Rectal smooth muscle tissue (tissue), 1 donor: ENCODE measurements around the gene PTPRN.
"Not testable (repeated sequence)": the region's sequence is repeated elsewhere in the genome, so short reads cannot be mapped to it uniquely, and the experiment has no call there.

Experiments used
- H3K27ac ChIP-seq: one replicate; pipeline ENCODE4 v1.7.0; 2013; ENCODE audit warnings: low read depth, low read length, inconsistent platforms
- H3K27me3 ChIP-seq: one replicate; pipeline ENCODE4 v1.7.0; 2013; ENCODE audit warnings: low read length; ENCODE audit not compliant: control insufficient read depth, insufficient read depth
- H3K36me3 ChIP-seq: one replicate; pipeline ENCODE4 v1.7.0; 2013; ENCODE audit warnings: low read length; ENCODE audit not compliant: control insufficient read depth, insufficient read depth
- H3K4me1 ChIP-seq: one replicate; pipeline ENCODE4 v1.7.0; 2013; ENCODE audit warnings: low read length; ENCODE audit not compliant: control insufficient read depth, insufficient read depth
- H3K4me3 ChIP-seq: one replicate; pipeline ENCODE4 v1.7.0; 2013; ENCODE audit warnings: low read length
- H3K9ac ChIP-seq: one replicate; pipeline ENCODE4 v1.7.0; 2013; ENCODE audit warnings: low read length

The PTPRN gene

DNA sequence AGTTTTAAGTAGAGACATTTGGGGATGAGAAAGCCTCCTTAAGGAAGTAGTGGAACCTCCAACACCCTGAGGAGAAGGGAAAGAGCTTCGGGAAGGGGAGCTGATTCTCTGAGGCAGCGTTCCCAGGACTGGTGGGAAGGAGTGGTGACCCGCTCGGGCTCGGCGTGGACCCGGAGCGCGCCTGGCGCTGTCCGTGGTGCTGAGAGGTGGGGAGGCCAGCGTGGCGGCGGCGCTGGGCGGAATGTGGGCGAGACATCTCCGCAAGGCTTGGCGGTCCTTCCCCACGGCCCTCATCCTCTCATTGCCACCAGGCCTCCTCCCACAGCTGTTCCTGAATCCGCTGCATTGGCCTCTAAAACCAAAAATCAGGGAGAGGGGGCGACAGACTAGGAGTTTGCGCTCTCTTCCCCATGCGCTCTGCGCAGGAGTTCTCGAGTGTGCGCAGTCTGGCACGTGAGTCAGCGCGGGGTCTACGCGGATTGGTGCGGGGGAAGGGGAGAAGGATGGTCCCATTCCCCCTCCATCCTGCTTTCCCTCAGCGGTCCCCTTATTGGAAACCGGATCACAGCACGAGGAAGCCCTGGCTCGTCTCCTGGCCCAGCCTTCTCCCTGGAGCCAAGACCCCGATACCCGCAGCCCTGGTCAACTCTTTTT is 22.5 kb upstream of the PTPRN start:
- Histone ChIP-seq H3K27me3 (peaks cover 14% of the 10 kb centered on the region), H3K4me1 (no peaks in the 10 kb centered on the region), H3K9ac (no peak overlapping the region), H3K4me3 (no peak overlapping the region), H3K27ac (no peak overlapping the region), H3K36me3 (no peaks in the 10 kb centered on the region)

DNA sequence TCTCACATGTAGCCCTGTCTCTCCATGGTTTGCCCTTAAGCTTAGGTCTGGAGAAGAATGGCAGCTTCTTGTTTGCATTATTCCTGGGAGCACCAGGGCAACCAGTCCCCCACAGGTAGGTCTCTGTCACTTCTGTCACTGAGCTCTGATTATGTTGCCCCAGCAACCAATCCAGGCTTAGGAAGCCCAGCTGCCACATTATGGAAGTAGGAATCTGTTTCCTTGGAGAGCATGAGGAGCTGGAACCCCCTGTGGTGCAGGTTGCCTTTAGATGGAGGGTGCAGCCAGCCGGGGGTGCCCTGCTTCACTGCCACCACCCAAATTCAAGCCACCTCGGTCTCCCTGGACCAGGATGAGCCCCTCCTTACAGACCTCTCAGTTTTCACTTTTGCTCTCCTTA is 18.5 kb upstream of the PTPRN start:
- H3K27ac ChIP-seq: no peak overlapping the region
- peaks cover 13% of the 10 kb centered on the region for H3K27me3 ChIP-seq
- no peak overlapping the region for H3K4me3 ChIP-seq
- H3K9ac ChIP-seq: no peak overlapping the region
- no peaks in the 10 kb centered on the region for H3K36me3 ChIP-seq
- no peaks in the 10 kb centered on the region for H3K4me1 ChIP-seq

DNA sequence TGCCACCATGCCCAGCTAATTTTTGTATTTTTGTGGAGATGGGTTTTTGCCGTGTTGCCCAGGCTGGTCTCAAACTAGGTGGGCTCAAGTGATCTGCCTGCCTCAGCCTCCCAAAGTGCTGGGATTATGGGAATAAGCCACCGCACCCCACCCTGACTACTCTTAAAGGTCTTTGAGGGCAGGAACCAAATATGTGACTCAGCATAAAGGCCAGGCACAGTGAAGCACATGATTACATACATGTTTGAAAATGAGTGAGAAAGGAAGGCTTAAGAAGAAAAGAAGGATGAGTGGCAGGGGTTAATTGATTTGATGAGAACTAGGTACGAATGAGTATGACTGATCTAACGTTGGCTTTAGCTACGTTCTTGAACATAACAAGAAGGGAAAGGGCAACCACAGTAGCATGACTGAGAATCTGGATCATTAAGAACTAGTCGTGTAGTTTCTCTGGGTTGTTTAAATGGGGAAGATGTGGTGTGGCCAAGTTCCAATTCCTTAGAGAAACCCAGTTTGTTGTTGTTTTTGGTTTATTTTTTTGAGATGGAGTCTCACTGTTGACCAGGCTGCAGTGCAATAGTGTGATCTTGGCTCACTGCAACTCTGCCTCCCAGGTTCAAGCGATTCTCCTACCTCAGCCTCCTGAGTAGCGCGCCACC is 16.6 kb upstream of the PTPRN start:
- H3K27me3 ChIP-seq: peaks cover 3% of the 10 kb centered on the region
- no peaks in the 10 kb centered on the region for H3K4me1 ChIP-seq
- no peak overlapping the region for H3K27ac ChIP-seq
- H3K36me3 ChIP-seq: no peaks in the 10 kb centered on the region
- H3K4me3 ChIP-seq: no peak overlapping the region
- H3K9ac ChIP-seq: no peak overlapping the region

GRCh38 chr2:219325136-219325535 is 15.9 kb upstream of the PTPRN start:
- Histone ChIP-seq H3K4me3 (no peak overlapping the region), H3K4me1 (no peaks in the 10 kb centered on the region), H3K9ac (no peak overlapping the region), H3K36me3 (no peaks in the 10 kb centered on the region), H3K27me3 (peaks cover 3% of the 10 kb centered on the region), H3K27ac (no peak overlapping the region)

GRCh38 chr2:219323434-219323833 is 14.2 kb upstream of the PTPRN start:
- Histone ChIP-seq H3K4me3 (no peak overlapping the region), H3K9ac (no peak overlapping the region), H3K27me3 (no peaks in the 10 kb centered on the region), H3K27ac (no peak overlapping the region), H3K4me1 (no peaks in the 10 kb centered on the region), H3K36me3 (no peaks in the 10 kb centered on the region)

- H3K27me3 ChIP-seq: peaks cover 4% of the 10 kb centered on the region
- H3K27ac ChIP-seq: no peak overlapping the region
- H3K4me1 ChIP-seq: no peaks in the 10 kb centered on the region
- no peaks in the 10 kb centered on the region for H3K36me3 ChIP-seq
- H3K9ac ChIP-seq: no peak overlapping the region
- H3K4me3 ChIP-seq: no peak overlapping the region
Observed at GRCh38 chr2:219314804-219315468, 5.7 kb upstream of the PTPRN start.

DNA sequence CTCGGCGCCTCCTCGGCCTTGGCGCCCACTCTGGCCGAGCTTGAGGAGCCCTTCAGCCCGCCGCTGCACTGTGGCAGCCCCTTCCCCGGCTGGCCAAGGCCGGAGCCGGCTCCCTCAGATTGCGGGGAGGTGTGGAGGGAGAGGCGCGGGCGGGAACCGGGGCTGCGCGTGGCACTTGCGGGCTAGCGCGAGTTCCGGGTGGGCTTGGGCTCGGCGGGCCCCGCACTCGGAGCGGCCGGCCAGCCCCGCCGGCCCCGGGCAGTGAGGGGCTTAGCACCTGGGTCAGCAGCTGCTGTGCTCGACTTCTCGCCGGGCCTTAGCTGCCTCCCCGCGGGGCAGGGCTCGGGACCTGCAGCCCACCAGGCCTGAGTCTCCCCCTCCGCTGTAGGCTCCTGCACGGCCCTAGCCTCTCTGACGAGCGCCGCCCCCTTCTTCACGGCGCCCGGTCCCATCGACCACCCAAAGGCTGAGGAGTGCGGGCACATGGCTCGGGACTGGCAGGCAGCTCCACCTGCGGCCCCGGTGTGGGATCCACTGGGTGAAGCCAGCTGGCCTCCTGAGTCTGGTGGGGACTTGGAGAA is 3.6 kb upstream of the PTPRN start:
- not testable (repeated sequence) for H3K27ac ChIP-seq, H3K4me3 ChIP-seq, H3K36me3 ChIP-seq, H3K27me3 ChIP-seq, H3K9ac ChIP-seq, H3K4me1 ChIP-seq

DNA sequence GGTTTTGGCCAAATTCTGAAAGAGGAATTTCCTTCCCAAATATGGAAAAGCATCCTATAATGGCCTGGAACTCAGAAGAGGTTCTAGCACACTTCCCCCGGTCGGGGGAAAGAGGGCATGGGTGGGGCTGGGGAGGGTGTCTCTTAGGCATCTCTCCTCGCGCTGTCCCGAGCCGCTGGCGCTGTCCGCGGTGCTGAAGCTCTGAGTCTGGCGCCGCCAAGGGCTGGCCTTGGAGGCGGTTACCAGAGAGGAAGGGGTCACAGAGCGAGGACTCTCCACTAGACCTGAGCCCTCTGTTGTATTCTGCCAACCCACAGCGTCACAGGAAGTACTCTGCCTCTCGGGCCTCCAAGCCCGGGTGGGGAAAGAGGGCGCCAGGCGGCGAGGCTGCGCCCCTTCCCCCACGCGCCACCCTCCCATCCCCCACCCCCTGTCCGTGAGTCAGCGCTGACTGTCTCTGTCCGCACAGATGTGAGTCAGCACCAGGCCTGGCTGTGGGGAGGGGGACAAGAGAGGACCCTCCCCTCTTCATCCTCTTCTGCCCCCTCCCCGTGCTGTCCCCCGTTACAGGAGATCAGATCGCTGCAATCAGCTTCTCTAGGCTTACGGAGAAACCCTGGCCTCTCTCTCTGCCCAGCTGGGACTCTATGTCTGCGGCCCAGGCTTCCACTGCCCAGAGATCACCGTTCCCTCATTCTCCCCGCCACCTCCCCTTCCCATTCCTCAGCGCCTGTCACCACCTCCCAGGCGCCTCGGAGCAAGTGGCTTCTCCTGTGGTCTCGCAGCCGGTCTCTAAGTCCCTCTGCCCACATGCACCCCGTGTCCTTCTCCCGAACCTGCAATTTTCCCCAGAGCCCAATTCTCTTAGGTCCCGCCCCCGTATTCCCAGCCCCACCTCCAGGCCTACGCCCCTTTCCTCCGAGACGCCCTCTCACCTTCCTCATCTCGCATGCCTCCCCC is 779 bp downstream of the PTPRN start:
- no peak overlapping the region for H3K9ac ChIP-seq
- peaks cover 4% of the 10 kb centered on the region for H3K27me3 ChIP-seq
- H3K27ac ChIP-seq: no peak overlapping the region
- H3K36me3 ChIP-seq: no peaks in the 10 kb centered on the region
- no peaks in the 10 kb centered on the region for H3K4me1 ChIP-seq
- H3K4me3 ChIP-seq: no peak overlapping the region

DNA sequence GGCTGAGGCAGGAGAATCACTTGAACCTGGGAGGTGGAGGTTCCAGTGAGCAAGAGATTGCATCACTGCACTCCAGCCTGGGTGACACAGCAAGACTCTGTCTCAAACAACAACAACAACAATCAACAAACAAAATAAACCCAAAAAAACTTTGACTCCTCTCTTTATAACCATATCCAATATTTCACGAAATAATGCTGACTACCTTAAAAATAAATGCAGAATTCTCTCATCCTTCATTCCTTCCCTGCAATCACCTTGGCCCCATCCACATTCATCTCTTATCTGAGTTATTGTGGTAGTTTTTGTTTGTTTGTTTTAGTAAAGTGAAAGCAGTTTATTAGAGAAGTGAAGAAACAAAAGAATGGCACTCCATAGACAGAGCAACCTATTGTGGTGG is 3.2 kb downstream of the PTPRN start:
- Histone ChIP-seq H3K36me3 (no peaks in the 10 kb centered on the region), H3K9ac (no peak overlapping the region), H3K27me3 (peaks cover 5% of the 10 kb centered on the region), H3K27ac (no peak overlapping the region), H3K4me3 (no peak overlapping the region), H3K4me1 (no peaks in the 10 kb centered on the region)

- H3K4me1 ChIP-seq: no peaks in the 10 kb centered on the region
- H3K27ac ChIP-seq: no peak overlapping the region
- no peaks in the 10 kb centered on the region for H3K36me3 ChIP-seq
- H3K27me3 ChIP-seq: peaks cover 2% of the 10 kb centered on the region
- H3K4me3 ChIP-seq: no peak overlapping the region
- no peak overlapping the region for H3K9ac ChIP-seq
Observed at GRCh38 chr2:219304223-219304622, 5.0 kb downstream of the PTPRN start.

DNA sequence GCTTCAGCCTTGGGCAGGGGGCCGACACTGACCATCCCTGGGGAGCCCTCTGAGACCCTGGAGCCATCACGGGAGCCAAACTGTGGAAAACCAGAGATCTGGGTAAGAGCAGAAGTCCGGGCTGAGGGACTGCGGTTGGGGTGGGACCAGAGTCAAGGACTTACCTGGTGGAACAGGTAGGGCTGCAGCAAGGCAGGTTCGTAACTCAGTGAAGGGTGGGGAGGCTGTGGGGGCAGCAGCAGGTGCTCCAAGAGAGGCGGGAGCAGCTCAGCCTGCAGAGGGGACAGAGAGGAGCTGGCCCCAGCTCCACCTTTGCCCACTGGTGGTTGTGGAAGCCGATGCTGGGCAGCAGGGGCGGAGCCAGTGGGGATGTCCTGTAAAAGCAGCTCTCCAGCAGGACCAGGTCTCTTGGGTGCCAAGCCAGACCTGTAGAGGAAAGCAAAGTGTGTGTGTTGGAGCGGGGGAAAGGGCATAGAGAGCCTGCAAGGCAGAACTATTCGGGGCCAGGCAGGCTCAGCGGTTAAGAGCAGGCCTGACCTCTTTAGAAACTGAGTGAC is 6.7 kb downstream of the PTPRN start:
- Histone ChIP-seq H3K9ac (no peak overlapping the region), H3K4me1 (no peaks in the 10 kb centered on the region), H3K4me3 (no peak overlapping the region), H3K36me3 (no peaks in the 10 kb centered on the region), H3K27me3 (peaks cover 2% of the 10 kb centered on the region), H3K27ac (no peak overlapping the region)

GRCh38 chr2:219300022-219300421 is 9.2 kb downstream of the PTPRN start:
- peaks cover 2% of the 10 kb centered on the region for H3K27me3 ChIP-seq
- H3K27ac ChIP-seq: no peak overlapping the region
- H3K36me3 ChIP-seq: no peaks in the 10 kb centered on the region
- no peak overlapping the region for H3K9ac ChIP-seq
- H3K4me1 ChIP-seq: no peaks in the 10 kb centered on the region
- H3K4me3 ChIP-seq: no peak overlapping the region
